RWPE1 (cell line): ENCODE measurements around the gene SOX21.
"Not testable (repeated sequence)": the region's sequence is repeated elsewhere in the genome, so short reads cannot be mapped to it uniquely, and the experiment has no call there.

Experiments
- CTCF ChIA-PET: fragments of 350-600 bp; sonication (Branson Sonifier 250); formaldehyde crosslinking; extraction: SDS; loops from one replicate; lab custom pipeline; 2021; lab: Yijun Ruan, JAX
- POLR2A ChIA-PET: fragments of 400-600 bp; formaldehyde crosslinking; extraction: SDS; loops from one replicate; lab custom pipeline; 2020; ENCODE audit warnings: antibody characterized with exemption; ENCODE audit not compliant: low non-redundant PET; lab: Yijun Ruan, JAX
- DNase-seq: peaks from one replicate; pipeline ENCODE4 v3.0.0; 2012; ENCODE audit warnings: low spot score
- H3K27ac ChIP-seq: fragments of 450-650 bp; 2 replicates; pipeline ENCODE4 v1.5.1; 2017
- CTCF ChIP-seq: fragments of 450-650 bp; conservative IDR thresholded peaks from 2 replicates; pipeline ENCODE4 v1.5.1; 2017; ENCODE audit warnings: low read depth, mild to moderate bottlenecking

Gene SOX21

GRCh38 chr13:94739235-94739634 lies 26.9 kb upstream of the SOX21 start:
- CTCF ChIA-PET, result no interaction called here
- no peak overlapping the region for H3K27ac ChIP-seq
- TF ChIP-seq CTCF, result no peak
- no peak for DNase-seq
- POLR2A ChIA-PET, result no interaction called here

GRCh38 chr13:94731028-94731427 lies 18.7 kb upstream of the SOX21 start:
- DNase-seq, result no peak
- H3K27ac ChIP-seq, result no peak overlapping the region
- TF ChIP-seq CTCF, result no peak
- POLR2A ChIA-PET, result no interaction called here
- CTCF ChIA-PET, result interaction anchor here (0.6 kb wide), 1 partner anchor 1513 kb away, joined by 3 read pairs; no protein-coding TSS in a partner anchor

DNA sequence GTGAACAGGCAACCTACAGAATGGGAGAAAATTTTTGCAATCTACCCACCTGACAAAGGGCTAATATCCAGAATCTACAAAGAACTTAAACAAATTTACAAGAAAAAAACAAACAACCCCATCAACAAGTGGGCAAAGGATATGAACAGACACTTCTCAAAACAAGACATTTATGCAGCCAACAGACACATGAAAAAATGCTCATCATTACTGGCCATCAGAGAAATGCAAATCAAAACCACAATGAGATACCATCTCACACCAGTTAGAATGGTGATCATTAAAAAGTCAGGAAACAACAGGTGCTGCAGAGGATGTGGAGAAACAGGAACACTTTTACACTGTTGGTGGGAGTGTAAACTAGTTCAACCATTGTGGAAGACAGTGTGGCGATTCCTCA lies 17.6 kb upstream of the SOX21 start:
- POLR2A ChIA-PET, result not testable (repeated sequence)

GRCh38 chr13:94726425-94726824 lies 14.1 kb upstream of the SOX21 start:
- DNase-seq, result no peak
- CTCF ChIA-PET, result no interaction called here

More for the DNA sequence above, 17.6 kb upstream of the SOX21 start:
- CTCF ChIA-PET, H3K27ac ChIP-seq, DNase-seq: not testable (repeated sequence)

GRCh38 chr13:94722609-94723345 lies 10.4 kb upstream of the SOX21 start:
- POLR2A ChIA-PET, result no interaction called here

More at GRCh38 chr13:94726425-94726824, 14.1 kb upstream of the SOX21 start:
- POLR2A ChIA-PET, result no interaction called here
- H3K27ac ChIP-seq, result no peak overlapping the region
- TF ChIP-seq CTCF, result no peak

GRCh38 chr13:94718697-94719096 lies 6.4 kb upstream of the SOX21 start:
- POLR2A ChIA-PET, result not testable (repeated sequence)

More at GRCh38 chr13:94722609-94723345, 10.4 kb upstream of the SOX21 start:
- DNase-seq, result no peak
- no peak for TF ChIP-seq CTCF
- CTCF ChIA-PET, result no interaction called here
- no peak overlapping the region for H3K27ac ChIP-seq

DNA sequence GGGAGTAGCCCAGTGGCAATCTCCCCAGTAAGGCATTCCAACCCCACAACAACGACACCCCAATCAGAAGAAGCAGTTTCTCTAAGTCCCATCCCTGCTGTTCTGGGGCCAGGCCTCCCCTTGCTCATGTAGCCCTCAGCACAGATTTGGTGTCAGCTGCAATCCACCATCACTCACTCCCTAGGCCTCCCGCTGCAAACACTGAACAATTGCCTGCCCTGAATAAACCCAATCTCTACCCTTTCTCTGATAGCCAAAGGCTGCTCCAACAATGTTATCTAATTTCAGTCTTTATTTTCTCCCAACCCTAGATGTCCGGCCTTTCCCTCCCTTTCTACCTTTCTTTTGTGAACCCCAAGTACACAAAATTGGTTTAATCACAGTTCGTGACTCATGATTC lies 5.6 kb upstream of the SOX21 start:
- no peak overlapping the region for H3K27ac ChIP-seq
- DNase-seq, result no peak
- TF ChIP-seq CTCF, result no peak
- POLR2A ChIA-PET, result no interaction called here
- CTCF ChIA-PET, result no interaction called here

More at GRCh38 chr13:94718697-94719096, 6.4 kb upstream of the SOX21 start:
- H3K27ac ChIP-seq, CTCF ChIA-PET, DNase-seq: not testable (repeated sequence)
